ENCODE measurements around the gene RRAS. TPM values are rescaled to one million over a fixed set of nuclear protein-coding genes. Genes with fewer than 3 reads are reported as not detected.

RRAS gene
- total RNA-seq, 6 donors from 2014 or later = 81.7 to 160 (median 107) TPM

DNA sequence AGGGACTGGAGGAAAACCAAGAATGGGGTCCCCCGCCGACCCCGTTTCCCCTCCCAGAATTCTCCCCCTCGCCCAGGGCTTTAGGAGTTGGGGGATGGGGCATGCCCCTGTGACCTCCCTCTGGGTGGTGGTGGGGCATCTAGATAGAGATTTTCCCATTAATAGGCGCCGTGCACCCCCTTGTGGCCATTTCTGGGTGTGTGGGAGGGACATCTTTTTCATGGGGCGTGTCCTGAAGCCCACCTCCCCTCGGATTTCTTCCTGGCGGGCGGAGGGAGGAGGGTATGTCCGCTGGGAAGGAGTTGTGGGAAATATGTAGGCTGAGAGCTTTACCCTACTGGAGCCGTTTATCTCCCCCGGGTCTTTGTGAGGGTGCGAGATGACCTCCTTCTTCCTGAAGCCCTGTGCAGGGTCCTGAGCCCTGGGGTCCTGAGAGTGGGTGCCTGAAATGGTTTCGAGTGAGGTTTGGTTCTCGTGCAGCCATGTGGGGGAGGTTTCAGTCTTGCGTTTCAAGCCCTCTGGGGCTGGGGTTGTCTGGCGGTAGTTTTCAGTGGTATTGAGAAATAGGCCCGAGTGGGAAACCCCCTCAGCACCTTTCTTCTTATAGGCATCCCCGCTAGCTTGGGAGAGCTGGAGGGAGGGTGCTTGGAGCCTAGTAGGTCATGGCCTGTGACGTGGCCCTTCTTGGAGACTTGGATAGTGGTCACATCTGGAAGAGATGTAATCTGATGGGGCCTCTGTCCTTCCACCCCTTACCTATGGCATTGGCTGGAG lies 38.1 kb upstream of the RRAS start:
- H3K27ac ChIP-seq = peak overlapping the region; percentile 91 to 96 (median 92)
- 2 to 5% methylated on average over 11 to 20 of the region's 21 CpGs for WGBS, 2 donors
- ATAC-seq (ENCODE audit: low FRiP score in 2 of 2) (peak in 1 of 2 donors; percentile 23), DNase-seq (peak in 1 of 2 donors; percentile 70)
- peaks cover 3 to 23% (median 21%) of the 10 kb centered on the region in 4 donors for H3K36me3 ChIP-seq
- no peaks in the 10 kb centered on the region for H3K9me3 ChIP-seq
- no peaks in the 10 kb centered on the region for H3K27me3 ChIP-seq
- peaks cover 38 to 49% (median 41%) of the 10 kb centered on the region in 4 donors for H3K4me1 ChIP-seq
- no peak for TF ChIP-seq POLR2AphosphoS5 (IDR thresholded peaks at IDR 0.05)
- TF ChIP-seq, protein P1, sequence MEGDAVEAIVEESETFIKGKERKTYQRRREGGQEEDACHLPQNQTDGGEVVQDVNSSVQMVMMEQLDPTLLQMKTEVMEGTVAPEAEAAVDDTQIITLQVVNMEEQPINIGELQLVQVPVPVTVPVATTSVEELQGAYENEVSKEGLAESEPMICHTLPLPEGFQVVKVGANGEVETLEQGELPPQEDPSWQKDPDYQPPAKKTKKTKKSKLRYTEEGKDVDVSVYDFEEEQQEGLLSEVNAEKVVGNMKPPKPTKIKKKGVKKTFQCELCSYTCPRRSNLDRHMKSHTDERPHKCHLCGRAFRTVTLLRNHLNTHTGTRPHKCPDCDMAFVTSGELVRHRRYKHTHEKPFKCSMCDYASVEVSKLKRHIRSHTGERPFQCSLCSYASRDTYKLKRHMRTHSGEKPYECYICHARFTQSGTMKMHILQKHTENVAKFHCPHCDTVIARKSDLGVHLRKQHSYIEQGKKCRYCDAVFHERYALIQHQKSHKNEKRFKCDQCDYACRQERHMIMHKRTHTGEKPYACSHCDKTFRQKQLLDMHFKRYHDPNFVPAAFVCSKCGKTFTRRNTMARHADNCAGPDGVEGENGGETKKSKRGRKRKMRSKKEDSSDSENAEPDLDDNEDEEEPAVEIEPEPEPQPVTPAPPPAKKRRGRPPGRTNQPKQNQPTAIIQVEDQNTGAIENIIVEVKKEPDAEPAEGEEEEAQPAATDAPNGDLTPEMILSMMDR (IDR thresholded peaks at IDR 0.05) = peak; percentile 44 to 78 (median 59)
- peak overlapping the region; percentile 88 to 100 (median 99) for H3K4me3 ChIP-seq

DNA sequence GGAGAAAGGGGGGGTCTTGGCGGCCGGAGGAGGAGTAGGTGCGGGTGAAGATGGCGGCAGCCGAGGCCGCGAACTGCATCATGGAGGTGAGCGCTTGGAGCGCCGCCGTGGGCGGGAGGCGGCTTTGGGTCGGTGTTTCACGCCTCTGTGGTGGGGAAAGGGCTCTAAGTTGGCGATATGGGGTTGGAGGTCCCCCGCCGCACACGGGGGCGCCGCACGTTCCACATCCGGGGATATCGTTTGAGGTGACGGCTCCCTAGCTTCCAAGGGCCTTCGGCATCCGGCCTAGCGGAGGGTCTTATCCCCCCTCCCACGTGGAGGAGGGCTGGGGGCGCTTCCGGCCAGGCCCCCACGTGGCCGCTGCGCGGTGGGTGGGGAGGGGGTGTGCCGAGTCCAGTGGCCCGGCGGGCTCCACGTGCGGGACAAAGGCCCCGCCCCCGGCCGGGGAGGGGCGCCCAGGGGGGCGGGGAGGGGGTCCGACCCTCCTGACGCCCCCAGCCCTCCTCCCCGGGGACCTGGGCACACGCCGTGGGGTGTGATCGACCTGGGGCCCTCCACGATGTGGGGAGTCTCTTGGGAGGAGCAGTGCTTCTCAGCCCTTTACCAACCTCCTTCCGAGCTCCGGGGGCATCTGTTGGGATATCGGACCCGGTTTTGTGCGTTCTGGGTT lies 37.4 kb upstream of the RRAS start, which contains the start of gene PRMT1:
Gene PRMT1, plus strand, starts transcription at position 41 of the 670 bp plus-strand sequence. Its CDS starts 10 bp downstream, at position 51.
- Histone ChIP-seq H3K4me1 (peaks cover 40 to 53% (median 44%) of the 10 kb centered on the region in 4 donors), H3K9me3 (no peaks in the 10 kb centered on the region), H3K27me3 (no peaks in the 10 kb centered on the region), H3K27ac (peak within 1 kb of the TSS; percentile 91 to 96 (median 92)), H3K4me3 (peak within 1 kb of the TSS; percentile 88 to 100 (median 99)), H3K36me3 (peaks cover under 1 to 15% (median 14%) of the 10 kb centered on the region in 4 donors)
- ATAC-seq (ENCODE audit: low FRiP score in 2 of 2) (peak in 1 of 2 donors; percentile 32), DNase-seq (peak in 1 of 2 donors; percentile 94)
- WGBS, 2 donors = 1% methylated on average over 26 to 27 of the region's 57 CpGs
- TF ChIP-seq POLR2A (IDR thresholded peaks at IDR 0.05) (peak in 3 of 4 donors; percentile 64 to 92 (median 84)), POLR2AphosphoS5 (IDR thresholded peaks at IDR 0.05) (peak; percentile 59 to 87), EP300 (IDR thresholded peaks at IDR 0.05) (no peak)
- TF ChIP-seq, protein P1 (IDR thresholded peaks at IDR 0.05) = peak in 1 of 6 experiments; percentile 12

GRCh38 chr19:49676784-49677230 lies 36.9 kb upstream of the RRAS start:
- Histone ChIP-seq H3K9me3 (no peaks in the 10 kb centered on the region), H3K4me1 (peaks cover 45 to 59% (median 49%) of the 10 kb centered on the region in 4 donors), H3K27me3 (no peaks in the 10 kb centered on the region), H3K36me3 (peaks cover 0 to 10% (median 8%) of the 10 kb centered on the region in 4 donors), H3K27ac (peak overlapping the region; percentile 91 to 96 (median 92)), H3K4me3 (peak overlapping the region; percentile 88 to 100 (median 99))
- TF ChIP-seq POLR2A (IDR thresholded peaks at IDR 0.05) = no peak
- no peak for TF ChIP-seq EP300 (IDR thresholded peaks at IDR 0.05)
- TF ChIP-seq, protein P1 (IDR thresholded peaks at IDR 0.05) = no peak
- no peak for TF ChIP-seq POLR2AphosphoS5 (IDR thresholded peaks at IDR 0.05)
- peak; percentile 91 to 96 for ATAC-seq (ENCODE audit: low FRiP score in 2 of 2)
- WGBS, 2 donors = 0 to 1% methylated on average over 12 to 34 of the region's 34 CpGs
- peak; percentile 94 to 99 for DNase-seq

DNA sequence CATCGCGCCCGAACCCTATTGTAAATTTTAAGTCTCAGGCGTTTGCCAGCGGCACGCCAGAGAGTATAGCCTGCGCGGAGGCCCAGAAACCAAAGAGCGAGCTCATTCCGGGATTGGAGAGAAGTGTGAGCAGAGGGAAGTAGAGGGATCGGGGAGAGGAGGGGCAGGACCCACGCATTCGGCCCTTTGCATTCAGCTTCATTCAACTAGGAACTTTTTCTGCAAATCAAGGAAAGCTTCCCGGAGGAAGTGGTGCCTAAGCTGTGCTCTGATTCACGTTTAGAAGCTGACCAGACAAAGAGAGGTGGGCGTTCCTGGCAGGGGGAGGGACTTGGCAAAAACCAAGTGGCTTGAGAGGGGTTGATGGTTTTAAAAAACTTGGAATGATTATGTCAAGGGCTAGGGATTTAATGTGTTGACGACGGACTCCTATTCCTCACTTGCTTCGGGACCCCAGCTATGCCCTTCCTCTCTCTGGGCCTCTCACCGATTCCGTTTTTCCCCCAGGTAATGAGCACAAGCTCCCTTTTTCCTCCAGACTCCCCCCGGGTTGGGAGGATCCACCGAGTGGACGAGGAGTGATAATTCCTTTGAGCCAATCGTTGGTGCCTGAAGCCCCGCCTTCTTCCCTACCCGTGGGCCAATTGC lies 36.3 kb upstream of the RRAS start:
- Histone ChIP-seq H3K9me3 (no peaks in the 10 kb centered on the region), H3K27ac (peak overlapping the region; percentile 91 to 96 (median 92)), H3K4me3 (peak overlapping the region; percentile 24 to 100 (median 62)), H3K36me3 (peaks cover 0 to 4% (median 3%) of the 10 kb centered on the region in 4 donors), H3K27me3 (no peaks in the 10 kb centered on the region), H3K4me1 (peaks cover 45 to 61% (median 49%) of the 10 kb centered on the region in 4 donors)
- peak; percentile 76 to 79 for ATAC-seq (ENCODE audit: low FRiP score in 2 of 2)
- TF ChIP-seq EP300 (IDR thresholded peaks at IDR 0.05) = no peak
- TF ChIP-seq POLR2A (IDR thresholded peaks at IDR 0.05) = peak in 3 of 4 donors; percentile 44 to 68 (median 58)
- TF ChIP-seq POLR2AphosphoS5 (IDR thresholded peaks at IDR 0.05) = peak; percentile 41 to 54
- TF ChIP-seq, protein P1 (IDR thresholded peaks at IDR 0.05) = no peak
- WGBS, 2 donors = 1 to 3% methylated on average over 27 of the region's 27 CpGs
- peak in 1 of 2 donors; percentile 85 for DNase-seq

Data from upper lobe of left lung (tissue), 6 donors.